Activated CD8-positive, alpha-beta memory T cell treated with anti-CD3 and anti-CD28 coated beads, Interleukin-2, amount 10 ng/mL, durations not matched to agents 7 days and 5 days (primary cell): ENCODE data around the gene LRMDA. TPM values are rescaled to one million over a fixed set of nuclear protein-coding genes. Genes with fewer than 3 reads are reported as not detected.

ENCODE experiments used
- ATAC-seq: fragments of 150-1000 bp; cut with Tn5 transposase; one replicate; pipeline ENCODE4 v1.10.0; 2021; ENCODE audit warnings: moderate library complexity
- CTCF ChIA-PET: fragments of 350-600 bp; sonication (Branson Sonifier 250); formaldehyde crosslinking; loops from one replicate; lab custom pipeline; 2021; ENCODE audit warnings: antibody characterized with exemption; lab: Charles Lee
- DNase-seq: peaks from one replicate; pipeline ENCODE4 v3.0.0-alpha.2; 2020
- H3K27ac Mint-ChIP-seq: one replicate; pipeline ENCODE4 v1.8.0; 2021; ENCODE audit warnings: mild to moderate bottlenecking, mixed read lengths
- H3K27me3 Mint-ChIP-seq: one replicate; pipeline ENCODE4 v1.8.0; 2021; ENCODE audit warnings: mixed read lengths
- H3K36me3 Mint-ChIP-seq: one replicate; pipeline ENCODE4 v1.8.0; 2021; ENCODE audit warnings: mild to moderate bottlenecking, mixed read lengths
- H3K4me1 Mint-ChIP-seq: one replicate; pipeline ENCODE4 v1.8.0; 2021; ENCODE audit warnings: mixed read lengths
- H3K4me3 Mint-ChIP-seq: one replicate; pipeline ENCODE4 v1.8.0; 2021; ENCODE audit warnings: mild to moderate bottlenecking, moderate library complexity, mixed read lengths
- H3K9me3 Mint-ChIP-seq: one replicate; pipeline ENCODE4 v1.8.0; 2022; ENCODE audit warnings: low read depth, mixed read lengths
- total RNA-seq, 2 experiments: library from RNA; stranded (reverse); gene quantifications; one replicate each; pipeline ENCODE4 v1.2.3, GENCODE V29; 2021

The LRMDA gene
- total RNA-seq, 2 experiments from 2014 or later: not detected

DNA sequence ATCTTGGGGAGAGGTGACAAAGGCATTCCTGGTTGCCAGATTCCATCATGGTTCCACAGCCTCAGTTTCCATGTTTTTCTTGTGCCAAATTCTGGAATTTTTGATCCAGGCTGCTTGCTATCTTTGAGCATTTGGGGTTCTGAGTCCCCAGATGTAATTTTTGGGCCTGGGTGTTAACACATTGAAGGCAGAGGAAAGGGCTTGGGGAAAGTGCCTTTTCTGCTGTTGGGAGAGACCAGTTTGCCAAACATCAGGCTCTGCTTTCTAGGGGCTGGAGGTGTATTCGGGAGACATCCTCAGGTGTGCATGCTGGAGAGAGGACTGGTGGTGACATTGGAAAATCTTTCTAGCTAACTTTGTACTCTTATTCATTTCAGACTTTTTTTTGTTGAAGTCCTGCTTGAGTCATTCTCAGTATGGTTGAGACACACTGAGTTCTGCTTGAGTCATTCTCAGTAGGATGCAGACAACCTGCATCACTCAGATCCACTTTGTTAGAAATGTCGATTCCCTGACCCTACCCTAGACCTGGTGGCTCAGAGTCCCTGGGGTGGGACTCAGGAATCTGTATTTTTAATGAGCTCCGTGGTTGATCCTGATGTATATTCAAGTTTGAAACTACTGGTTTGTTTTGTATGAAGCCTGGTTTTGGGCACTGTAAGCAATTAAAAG, 101.0 kb downstream of the LRMDA start:
- H3K27me3 Mint-ChIP-seq: no peaks in the 10 kb centered on the region
- ATAC-seq (no peak), DNase-seq (no peak)
- CTCF ChIA-PET: no interaction called here
- H3K4me3 Mint-ChIP-seq: no peak overlapping the region
- H3K4me1 Mint-ChIP-seq: no peaks in the 10 kb centered on the region
- no peak overlapping the region for H3K27ac Mint-ChIP-seq
- H3K36me3 Mint-ChIP-seq: no peaks in the 10 kb centered on the region
- H3K9me3 Mint-ChIP-seq: no peaks in the 10 kb centered on the region

DNA sequence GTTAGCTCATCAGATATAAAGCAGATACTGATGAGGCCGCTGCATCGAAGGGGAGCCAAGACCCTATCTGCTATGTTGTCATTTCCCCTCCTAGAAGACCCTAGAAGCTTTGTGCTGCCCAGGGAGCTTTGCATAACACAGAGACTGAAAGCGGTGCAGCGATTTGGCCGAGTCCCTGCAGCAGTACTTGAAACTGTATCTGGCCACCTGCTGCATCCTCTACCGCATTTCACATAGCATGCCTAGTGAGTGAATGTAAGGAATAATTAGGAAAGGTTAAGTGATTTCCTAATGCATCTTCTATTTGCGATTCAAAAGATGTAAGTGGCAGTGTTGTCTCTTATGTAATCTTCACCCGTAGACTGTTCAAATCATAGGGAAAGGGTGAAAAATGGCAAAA, 106.7 kb downstream of the LRMDA start:
- ATAC-seq: no peak
- H3K36me3 Mint-ChIP-seq: no peaks in the 10 kb centered on the region
- no peak overlapping the region for H3K4me3 Mint-ChIP-seq
- no peaks in the 10 kb centered on the region for H3K9me3 Mint-ChIP-seq
- no peak for DNase-seq
- CTCF ChIA-PET: no interaction called here
- H3K27me3 Mint-ChIP-seq: peaks cover 10% of the 10 kb centered on the region
- no peaks in the 10 kb centered on the region for H3K4me1 Mint-ChIP-seq
- H3K27ac Mint-ChIP-seq: no peak overlapping the region

DNA sequence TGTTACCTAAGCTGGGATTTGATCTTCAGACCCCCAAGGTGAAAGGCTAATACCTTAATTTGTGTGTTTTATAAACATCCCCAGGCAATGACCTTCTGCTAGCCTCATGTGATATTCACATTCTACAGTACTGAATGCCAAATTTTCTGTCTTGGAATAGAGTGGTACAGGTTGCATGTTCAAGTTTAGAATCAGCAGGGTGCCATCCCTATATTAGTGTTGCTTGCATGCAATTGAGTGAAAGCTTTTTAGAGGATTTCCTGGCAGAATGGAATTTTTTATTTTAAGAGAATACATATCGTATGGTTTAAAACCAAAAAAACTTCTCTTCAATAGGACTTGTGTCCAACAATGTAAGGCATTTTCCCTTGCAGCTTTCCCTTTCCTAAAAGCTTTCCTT, 107.3 kb downstream of the LRMDA start:
- Mint-ChIP-seq H3K9me3 (no peaks in the 10 kb centered on the region), H3K27ac (no peak overlapping the region), H3K27me3 (peaks cover 10% of the 10 kb centered on the region), H3K4me1 (no peaks in the 10 kb centered on the region), H3K36me3 (no peaks in the 10 kb centered on the region), H3K4me3 (no peak overlapping the region)
- DNase-seq: no peak
- ATAC-seq: no peak
- CTCF ChIA-PET: no interaction called here

DNA sequence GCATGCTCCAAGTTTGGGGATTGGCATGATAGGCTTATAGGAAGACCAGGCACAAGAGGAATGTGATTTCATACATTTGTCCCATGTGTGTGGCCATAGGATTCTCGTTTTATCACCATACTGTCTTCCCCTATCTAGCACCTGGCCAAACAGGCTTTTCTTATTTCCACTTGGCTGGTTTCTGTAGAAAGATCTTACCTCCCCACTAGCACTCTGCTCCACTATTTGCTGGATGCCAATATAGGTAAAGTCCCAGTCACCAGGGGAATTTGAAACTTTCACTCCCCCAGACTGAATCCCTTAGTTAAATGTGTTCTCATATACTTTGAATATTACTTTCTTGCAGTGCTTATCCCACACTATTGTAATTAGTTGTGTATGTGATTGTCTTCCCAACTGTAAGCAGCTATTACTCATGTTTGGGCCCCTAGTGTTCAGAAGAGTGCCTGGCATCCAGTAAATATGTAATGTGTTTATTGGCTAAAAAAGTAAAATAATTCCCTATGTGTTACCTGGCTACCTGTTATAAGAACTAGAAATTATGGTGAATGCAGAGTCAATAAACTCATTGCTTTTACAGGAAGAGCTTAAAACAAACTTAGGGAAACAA, 109.0 kb downstream of the LRMDA start:
- H3K27me3 Mint-ChIP-seq: peaks cover 10% of the 10 kb centered on the region
- ATAC-seq (no peak), DNase-seq (no peak)
- H3K4me3 Mint-ChIP-seq: no peak overlapping the region
- no peaks in the 10 kb centered on the region for H3K4me1 Mint-ChIP-seq
- no peak overlapping the region for H3K27ac Mint-ChIP-seq
- H3K9me3 Mint-ChIP-seq: no peaks in the 10 kb centered on the region
- CTCF ChIA-PET: no interaction called here
- H3K36me3 Mint-ChIP-seq: no peaks in the 10 kb centered on the region

DNA sequence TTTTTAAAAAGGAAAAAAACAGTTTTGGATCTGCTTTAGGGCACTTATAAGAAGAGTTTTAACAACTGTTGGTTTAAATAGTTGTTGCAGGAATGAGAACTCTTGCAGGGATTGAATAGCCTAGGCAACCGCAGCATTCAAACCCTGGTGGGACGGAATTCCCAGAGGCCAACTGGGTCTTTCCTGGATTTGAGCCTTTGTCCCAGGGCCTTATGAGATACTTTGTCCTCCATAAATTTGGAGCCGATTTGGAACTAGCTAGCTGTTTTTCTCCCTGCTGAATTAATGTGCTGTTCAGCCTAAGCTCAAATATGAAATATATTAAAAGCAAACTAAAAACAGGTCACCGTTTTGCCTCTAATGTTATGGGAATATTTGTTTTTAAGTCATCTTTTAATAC, 109.6 kb downstream of the LRMDA start:
- no peaks in the 10 kb centered on the region for H3K9me3 Mint-ChIP-seq
- no peak overlapping the region for H3K4me3 Mint-ChIP-seq
- H3K27me3 Mint-ChIP-seq: peaks cover 10% of the 10 kb centered on the region
- no peak overlapping the region for H3K27ac Mint-ChIP-seq
- CTCF ChIA-PET: no interaction called here
- ATAC-seq (no peak), DNase-seq (no peak)
- H3K36me3 Mint-ChIP-seq: no peaks in the 10 kb centered on the region
- H3K4me1 Mint-ChIP-seq: no peaks in the 10 kb centered on the region

DNA sequence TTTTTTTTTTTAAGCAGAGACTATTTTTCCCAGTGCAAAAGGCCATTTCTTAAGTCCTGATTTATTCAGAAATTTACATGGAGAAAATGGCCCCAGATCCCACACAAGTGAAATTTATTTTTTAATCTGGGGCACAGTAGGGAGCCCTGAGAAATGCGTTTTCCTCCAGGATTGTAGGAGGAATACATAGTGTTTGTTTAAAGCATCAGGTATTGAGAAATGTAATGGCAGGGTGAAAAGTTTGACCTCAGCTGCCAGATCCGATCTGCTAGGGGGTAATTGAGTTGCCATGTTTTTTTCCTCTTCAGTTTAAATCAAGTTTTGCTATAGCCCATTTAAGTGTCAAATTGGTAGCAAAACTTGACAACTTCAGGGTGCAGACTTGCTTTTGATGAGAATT, 110.0 kb downstream of the LRMDA start:
- CTCF ChIA-PET: no interaction called here

DNA sequence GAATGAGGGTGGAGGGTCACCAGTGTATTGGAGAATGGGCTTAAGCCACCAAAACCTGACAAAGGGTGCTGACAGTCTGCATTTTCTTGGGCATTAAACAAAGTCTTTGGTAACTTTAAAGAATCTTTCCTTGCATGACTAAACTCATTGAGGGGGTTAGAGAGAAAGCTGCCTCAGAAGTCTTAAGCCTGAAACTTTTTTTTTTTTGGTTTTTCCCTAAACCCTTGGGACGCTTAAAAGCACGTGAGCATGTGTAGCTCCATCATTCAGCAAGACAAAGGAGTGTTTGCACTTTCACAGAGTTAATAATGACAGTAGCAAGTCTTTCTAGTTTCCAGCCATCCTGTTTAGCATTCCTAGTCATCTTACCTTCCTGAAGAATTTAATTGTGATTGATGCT, 110.7 kb downstream of the LRMDA start:
- ATAC-seq (no peak), DNase-seq (no peak)
- Mint-ChIP-seq H3K36me3 (no peaks in the 10 kb centered on the region), H3K27me3 (peaks cover 10% of the 10 kb centered on the region), H3K4me3 (no peak overlapping the region), H3K27ac (no peak overlapping the region), H3K9me3 (no peaks in the 10 kb centered on the region), H3K4me1 (no peaks in the 10 kb centered on the region)
- CTCF ChIA-PET: no interaction called here

More for the DNA sequence above, 110.0 kb downstream of the LRMDA start:
- Mint-ChIP-seq H3K27me3 (peaks cover 10% of the 10 kb centered on the region), H3K27ac (no peak overlapping the region), H3K36me3 (no peaks in the 10 kb centered on the region), H3K9me3 (no peaks in the 10 kb centered on the region), H3K4me1 (no peaks in the 10 kb centered on the region), H3K4me3 (no peak overlapping the region)
- DNase-seq (no peak), ATAC-seq (no peak)

DNA sequence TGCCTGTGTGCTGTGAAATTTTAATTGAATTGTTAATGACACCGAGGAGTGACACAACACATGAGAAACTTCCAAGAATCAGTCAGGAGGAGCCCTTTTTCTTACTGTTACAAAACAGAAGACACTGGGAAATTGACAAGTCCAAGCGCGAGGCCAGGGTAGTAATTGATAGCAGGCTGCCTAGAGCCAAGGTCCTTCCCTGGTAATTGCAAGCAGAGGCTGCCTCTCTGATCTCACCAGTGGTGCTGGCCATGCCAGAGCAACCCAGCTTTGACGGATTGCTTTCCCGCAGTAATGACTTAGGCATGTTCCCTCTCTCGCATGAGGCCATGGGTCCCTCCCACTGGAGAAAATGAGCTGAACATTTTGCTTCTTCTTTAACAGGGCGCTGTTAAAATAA, 111.5 kb downstream of the LRMDA start:
- no peak for ATAC-seq
- H3K4me1 Mint-ChIP-seq: no peaks in the 10 kb centered on the region
- no peak overlapping the region for H3K4me3 Mint-ChIP-seq

DNA sequence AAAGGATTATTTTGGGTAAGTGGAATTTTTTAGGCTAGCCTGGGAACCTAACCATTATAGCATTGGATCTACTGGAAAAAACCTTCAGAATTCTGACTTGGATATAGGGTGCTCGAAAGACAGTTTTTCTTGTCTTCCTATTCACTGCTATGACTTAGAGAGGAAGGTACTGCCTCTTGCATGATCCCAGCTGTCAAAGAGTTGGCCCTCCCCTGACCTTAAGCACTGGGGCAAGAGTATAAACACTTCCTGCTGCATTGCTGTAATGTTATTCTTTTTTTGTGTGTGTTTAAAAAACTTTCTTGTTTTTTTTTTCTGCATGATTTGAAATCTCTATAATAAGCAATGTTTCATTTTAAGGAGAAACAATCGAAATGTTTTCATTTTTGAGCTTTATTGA, 113.0 kb downstream of the LRMDA start:
- CTCF ChIA-PET: no interaction called here
- ATAC-seq: no peak
- H3K36me3 Mint-ChIP-seq: no peaks in the 10 kb centered on the region
- H3K27ac Mint-ChIP-seq: no peak overlapping the region
- no peak for DNase-seq
- no peak overlapping the region for H3K4me3 Mint-ChIP-seq
- no peaks in the 10 kb centered on the region for H3K9me3 Mint-ChIP-seq
- peaks cover 4% of the 10 kb centered on the region for H3K27me3 Mint-ChIP-seq
- no peaks in the 10 kb centered on the region for H3K4me1 Mint-ChIP-seq

More for the DNA sequence above, 111.5 kb downstream of the LRMDA start:
- Mint-ChIP-seq H3K27me3 (peaks cover 10% of the 10 kb centered on the region), H3K27ac (no peak overlapping the region), H3K9me3 (no peaks in the 10 kb centered on the region), H3K36me3 (no peaks in the 10 kb centered on the region)
- CTCF ChIA-PET: no interaction called here
- no peak for DNase-seq

DNA sequence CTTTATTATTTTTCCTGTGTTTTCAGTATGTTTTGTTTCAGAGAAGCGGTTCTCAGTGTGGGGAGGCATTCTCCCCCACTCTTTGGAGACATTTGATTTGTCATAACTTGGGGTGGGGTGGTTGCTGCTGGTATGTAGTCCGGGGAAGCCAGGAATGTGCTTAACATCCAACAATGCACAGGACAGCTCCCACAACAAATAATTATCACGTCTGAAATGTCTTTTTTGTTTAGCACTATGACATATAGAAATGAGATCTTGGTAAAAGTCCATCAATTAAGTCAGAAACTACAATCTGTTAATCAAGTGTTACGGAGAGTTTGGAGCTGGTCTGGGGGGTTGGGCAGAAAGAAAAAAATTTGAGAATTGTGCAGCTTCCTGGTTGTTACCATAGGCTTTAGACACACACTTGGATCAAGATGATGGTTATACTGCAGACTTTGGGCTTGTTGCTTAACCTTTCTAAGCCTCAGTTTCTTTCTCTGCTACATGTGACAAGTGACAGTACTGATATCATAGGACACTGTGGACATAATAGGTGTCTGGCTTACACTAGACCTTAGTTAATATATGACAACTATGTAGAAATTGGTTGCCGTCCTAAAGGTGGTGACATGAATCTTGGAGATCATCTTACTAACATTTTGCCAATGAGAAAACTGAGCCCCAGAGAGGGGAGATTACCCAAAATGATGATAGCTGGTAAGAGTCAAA, 113.7 kb downstream of the LRMDA start:
- no peak for DNase-seq
- no peaks in the 10 kb centered on the region for H3K4me1 Mint-ChIP-seq
- no peak overlapping the region for H3K27ac Mint-ChIP-seq
- peaks cover 4% of the 10 kb centered on the region for H3K27me3 Mint-ChIP-seq
- CTCF ChIA-PET: no interaction called here
- no peaks in the 10 kb centered on the region for H3K9me3 Mint-ChIP-seq
- H3K36me3 Mint-ChIP-seq: no peaks in the 10 kb centered on the region
- no peak for ATAC-seq
- H3K4me3 Mint-ChIP-seq: no peak overlapping the region

DNA sequence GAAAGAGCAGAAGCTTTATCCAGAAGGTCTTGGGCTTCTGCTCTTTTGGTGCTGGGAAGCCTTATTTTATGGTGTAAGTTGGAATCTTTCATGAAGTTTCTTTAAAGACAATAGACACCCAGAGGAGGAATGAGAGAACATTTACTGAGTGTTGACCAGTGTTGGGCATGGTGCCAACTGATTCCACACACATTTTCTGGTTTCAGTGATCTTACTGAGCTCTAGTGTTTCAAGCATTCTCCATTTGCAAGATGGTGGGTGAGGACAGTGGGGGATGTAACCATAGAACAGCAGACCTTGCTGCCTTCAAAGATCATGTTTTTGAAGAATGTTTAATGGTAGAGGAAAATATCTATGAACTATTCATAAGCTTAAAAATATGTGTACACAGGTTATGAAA, 114.6 kb downstream of the LRMDA start:
- Mint-ChIP-seq H3K4me1 (no peaks in the 10 kb centered on the region), H3K27ac (no peak overlapping the region), H3K36me3 (no peaks in the 10 kb centered on the region), H3K4me3 (no peak overlapping the region), H3K9me3 (no peaks in the 10 kb centered on the region), H3K27me3 (peaks cover 4% of the 10 kb centered on the region)
- CTCF ChIA-PET: no interaction called here
- no peak for DNase-seq
- no peak for ATAC-seq

DNA sequence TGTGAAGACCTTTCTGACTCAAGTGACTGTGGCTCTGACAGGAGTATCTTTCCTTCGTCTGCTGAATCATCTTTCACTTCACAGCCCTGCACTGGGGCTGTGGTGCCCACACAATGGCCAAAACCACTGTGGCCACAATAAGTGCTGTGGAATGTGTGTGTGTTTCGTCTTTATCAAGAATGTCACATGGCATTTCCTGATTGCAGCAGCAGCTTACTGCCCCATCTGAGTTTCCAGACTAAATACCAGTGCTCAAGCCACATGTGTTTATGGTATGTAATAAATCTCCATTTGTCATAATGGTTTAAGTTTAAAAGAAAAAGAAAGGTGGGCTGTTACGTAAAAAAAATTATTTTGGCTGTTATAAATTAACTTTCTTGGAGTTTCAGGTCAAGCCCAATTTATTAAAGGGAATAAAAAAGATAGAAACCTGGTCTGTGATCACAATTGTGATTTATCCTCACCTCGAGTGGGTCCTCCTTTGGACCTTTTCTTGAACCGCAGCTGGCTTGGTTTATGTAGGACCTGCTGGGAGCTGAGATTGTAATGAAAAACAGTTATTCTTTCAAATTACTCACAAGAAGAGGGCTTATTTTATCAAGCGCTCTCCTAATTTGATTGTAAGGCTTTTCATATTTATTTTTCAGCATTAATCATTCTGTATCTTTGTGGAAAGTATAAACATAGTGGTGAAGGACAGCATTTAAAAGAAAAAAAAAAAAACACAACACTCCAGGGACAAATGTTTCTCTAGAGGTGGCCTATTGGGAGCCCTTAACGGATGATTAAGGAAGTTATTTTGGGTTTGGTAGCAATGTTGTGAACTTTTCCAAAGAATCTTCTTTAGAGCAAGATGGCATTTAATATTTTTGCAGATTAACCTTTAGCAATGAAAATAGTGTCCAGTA, 116.2 kb downstream of the LRMDA start:
- no peak overlapping the region for H3K4me3 Mint-ChIP-seq
- ATAC-seq (no peak), DNase-seq (no peak)
- no peaks in the 10 kb centered on the region for H3K27me3 Mint-ChIP-seq
- H3K9me3 Mint-ChIP-seq: peaks cover 2% of the 10 kb centered on the region
- H3K4me1 Mint-ChIP-seq: no peaks in the 10 kb centered on the region
- CTCF ChIA-PET: no interaction called here
- H3K36me3 Mint-ChIP-seq: no peaks in the 10 kb centered on the region
- no peak overlapping the region for H3K27ac Mint-ChIP-seq

DNA sequence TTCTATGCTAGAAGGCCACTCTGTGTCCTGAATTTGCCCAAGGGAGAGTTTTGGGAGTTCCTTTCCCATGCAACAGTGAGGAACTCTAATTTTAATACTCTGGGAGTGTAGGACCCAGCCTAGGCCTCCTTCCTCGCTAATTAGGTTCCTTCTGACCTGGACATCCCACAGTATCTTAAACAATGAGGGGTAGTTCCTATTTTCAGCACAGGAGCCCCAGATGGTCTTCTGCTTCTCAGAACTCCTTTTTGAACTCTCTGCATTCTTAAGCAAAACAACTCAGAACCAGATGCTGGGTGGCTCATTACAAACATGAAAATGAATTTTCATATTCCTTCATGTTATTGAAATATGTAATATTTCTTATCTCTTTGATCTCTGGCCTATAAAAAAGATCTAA, 116.9 kb downstream of the LRMDA start:
- ATAC-seq (no peak), DNase-seq (no peak)
- H3K36me3 Mint-ChIP-seq: no peaks in the 10 kb centered on the region
- no peak overlapping the region for H3K27ac Mint-ChIP-seq
- no peaks in the 10 kb centered on the region for H3K27me3 Mint-ChIP-seq
- CTCF ChIA-PET: no interaction called here
- peaks cover 2% of the 10 kb centered on the region for H3K9me3 Mint-ChIP-seq
- no peak overlapping the region for H3K4me3 Mint-ChIP-seq
- H3K4me1 Mint-ChIP-seq: no peaks in the 10 kb centered on the region
